ENCODE measurements around the gene KRT82. TPM values are rescaled to one million over a fixed set of nuclear protein-coding genes. Genes with fewer than 3 reads are reported as not detected.
"Not testable (repeated sequence)": the region's sequence is repeated elsewhere in the genome, so short reads cannot be mapped to it uniquely, and the experiment has no call there.

KRT82 gene
- total RNA-seq, 1 donor from 2014 or later = not detected

DNA sequence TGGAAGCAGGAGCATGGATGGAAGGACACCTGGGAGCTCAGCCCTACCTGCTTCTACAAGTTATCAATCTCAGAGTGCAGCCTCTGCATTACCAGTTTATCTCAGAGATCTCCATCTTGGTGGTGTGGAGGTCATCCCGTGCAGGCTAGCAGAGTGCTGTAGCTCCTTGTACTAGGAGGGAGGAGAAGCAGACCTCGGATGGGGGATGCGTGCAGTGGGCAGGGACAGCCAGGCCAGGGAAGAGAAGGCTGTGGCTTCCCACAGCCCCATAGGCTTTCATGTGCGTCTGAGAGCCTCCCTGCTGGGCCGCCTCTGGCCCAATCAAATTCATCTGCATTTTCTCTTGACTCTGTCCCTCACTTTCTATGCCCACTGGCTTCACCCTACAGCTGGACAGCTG is 8.8 kb upstream of the KRT82 start:
- Histone ChIP-seq H3K27me3 (no peaks in the 10 kb centered on the region), H3K27ac (no peak overlapping the region), H3K4me1 (peaks cover 14% of the 10 kb centered on the region), H3K36me3 (no peaks in the 10 kb centered on the region), H3K9me3 (no peaks in the 10 kb centered on the region), H3K4me3 (no peak overlapping the region)
- TF ChIP-seq POLR2AphosphoS5 (IDR thresholded peaks at IDR 0.05; ENCODE audit: insufficient read depth in 1 of 2, low read depth in 1 of 2) (no peak), POLR2A (IDR thresholded peaks at IDR 0.05) (no peak)
- TF ChIP-seq, protein P1, sequence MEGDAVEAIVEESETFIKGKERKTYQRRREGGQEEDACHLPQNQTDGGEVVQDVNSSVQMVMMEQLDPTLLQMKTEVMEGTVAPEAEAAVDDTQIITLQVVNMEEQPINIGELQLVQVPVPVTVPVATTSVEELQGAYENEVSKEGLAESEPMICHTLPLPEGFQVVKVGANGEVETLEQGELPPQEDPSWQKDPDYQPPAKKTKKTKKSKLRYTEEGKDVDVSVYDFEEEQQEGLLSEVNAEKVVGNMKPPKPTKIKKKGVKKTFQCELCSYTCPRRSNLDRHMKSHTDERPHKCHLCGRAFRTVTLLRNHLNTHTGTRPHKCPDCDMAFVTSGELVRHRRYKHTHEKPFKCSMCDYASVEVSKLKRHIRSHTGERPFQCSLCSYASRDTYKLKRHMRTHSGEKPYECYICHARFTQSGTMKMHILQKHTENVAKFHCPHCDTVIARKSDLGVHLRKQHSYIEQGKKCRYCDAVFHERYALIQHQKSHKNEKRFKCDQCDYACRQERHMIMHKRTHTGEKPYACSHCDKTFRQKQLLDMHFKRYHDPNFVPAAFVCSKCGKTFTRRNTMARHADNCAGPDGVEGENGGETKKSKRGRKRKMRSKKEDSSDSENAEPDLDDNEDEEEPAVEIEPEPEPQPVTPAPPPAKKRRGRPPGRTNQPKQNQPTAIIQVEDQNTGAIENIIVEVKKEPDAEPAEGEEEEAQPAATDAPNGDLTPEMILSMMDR (IDR thresholded peaks at IDR 0.05) = no peak
- intact Hi-C loops (cut with DNase I) = no loop called here
- DNase-seq (ENCODE audit: extremely low spot score in 2 of 2) = no peak

DNA sequence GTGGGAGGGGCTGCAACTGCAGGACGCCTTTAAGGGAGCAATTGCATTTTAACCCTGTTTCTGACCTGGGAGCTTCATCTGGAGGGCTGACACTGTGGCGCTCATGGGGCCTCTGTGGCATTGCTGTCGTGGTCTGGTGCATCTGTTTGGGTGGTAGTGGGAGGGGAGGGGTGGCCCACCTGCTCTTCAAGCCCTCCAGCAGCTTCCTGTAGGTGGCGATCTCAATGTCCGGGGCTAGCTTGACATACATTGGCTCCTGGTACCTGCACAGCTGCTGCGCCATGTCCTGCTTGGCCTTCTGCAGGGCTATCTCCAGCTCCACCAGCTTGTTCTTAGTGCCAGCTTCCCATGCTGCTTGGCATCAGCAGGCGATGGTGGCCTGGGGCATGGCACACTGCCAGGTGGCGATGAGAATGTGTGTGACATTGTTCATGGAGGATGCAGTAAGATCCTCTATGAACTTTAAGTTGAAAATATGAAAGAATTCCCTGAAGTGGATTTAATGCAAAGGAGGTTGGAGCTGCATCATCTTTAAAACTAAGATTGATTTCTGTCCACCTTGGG is 7.7 kb upstream of the KRT82 start:
- no peak for TF ChIP-seq POLR2A (IDR thresholded peaks at IDR 0.05)
- no peak for TF ChIP-seq POLR2AphosphoS5 (IDR thresholded peaks at IDR 0.05; ENCODE audit: insufficient read depth in 1 of 2, low read depth in 1 of 2)
- TF ChIP-seq, protein P1 (IDR thresholded peaks at IDR 0.05) = no peak
- no peak for DNase-seq (ENCODE audit: extremely low spot score in 2 of 2)
- Histone ChIP-seq H3K9me3 (no peaks in the 10 kb centered on the region), H3K4me3 (no peak overlapping the region), H3K36me3 (no peaks in the 10 kb centered on the region), H3K4me1 (peaks cover 14% of the 10 kb centered on the region), H3K27ac (no peak overlapping the region), H3K27me3 (no peaks in the 10 kb centered on the region)
- intact Hi-C loops (cut with DNase I) = no loop called here

DNA sequence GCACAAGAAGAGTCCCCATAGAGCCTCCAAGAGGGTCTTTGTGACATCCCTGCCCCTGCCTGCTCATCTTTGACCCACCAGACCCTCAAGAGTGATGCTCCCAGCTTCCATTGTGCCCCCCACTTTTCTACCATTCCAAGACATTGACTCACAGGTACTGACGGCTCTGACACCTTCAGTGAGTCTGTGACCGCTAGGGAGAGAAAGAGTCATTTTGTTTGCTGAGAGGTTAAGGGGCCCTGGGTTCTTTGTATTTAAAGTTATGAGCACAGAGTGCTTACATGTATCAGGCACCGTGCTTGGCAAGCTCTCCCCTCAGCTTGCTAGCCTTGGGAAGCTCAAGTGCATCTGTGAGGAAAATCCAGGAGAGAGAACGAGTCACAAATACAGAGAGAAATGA is 7.1 kb upstream of the KRT82 start:
- no peak for TF ChIP-seq POLR2AphosphoS5 (IDR thresholded peaks at IDR 0.05; ENCODE audit: insufficient read depth in 1 of 2, low read depth in 1 of 2)
- TF ChIP-seq, protein P1 (IDR thresholded peaks at IDR 0.05) = no peak
- TF ChIP-seq POLR2A (IDR thresholded peaks at IDR 0.05) = no peak
- DNase-seq (ENCODE audit: extremely low spot score in 2 of 2) = no peak
- H3K36me3 ChIP-seq = no peaks in the 10 kb centered on the region
- intact Hi-C loops (cut with DNase I) = no loop called here
- peaks cover 14% of the 10 kb centered on the region for H3K4me1 ChIP-seq
- H3K27me3 ChIP-seq = no peaks in the 10 kb centered on the region
- H3K4me3 ChIP-seq = no peak overlapping the region
- no peaks in the 10 kb centered on the region for H3K9me3 ChIP-seq
- no peak overlapping the region for H3K27ac ChIP-seq

DNA sequence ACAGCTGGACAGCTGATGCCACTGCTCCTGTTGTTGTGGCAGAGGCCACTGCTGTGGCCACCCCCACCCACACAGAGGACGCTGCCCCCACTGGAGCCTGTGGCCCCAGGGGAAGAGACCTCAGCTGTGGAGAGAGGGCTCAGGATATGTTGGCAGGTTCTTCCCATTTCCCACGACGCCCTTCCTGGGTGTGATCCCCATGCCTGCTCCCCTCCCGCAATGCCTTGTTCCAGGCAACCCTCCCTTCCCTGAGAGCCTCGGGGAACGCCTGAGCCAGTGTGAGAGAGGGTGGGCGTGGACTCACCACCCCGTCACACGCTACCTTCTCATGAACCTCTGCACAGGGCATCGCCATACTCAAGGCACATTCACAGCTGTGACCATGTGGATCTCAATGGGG is 5.7 kb upstream of the KRT82 start:
- no peak overlapping the region for H3K27ac ChIP-seq
- H3K36me3 ChIP-seq = no peaks in the 10 kb centered on the region
- H3K4me3 ChIP-seq = no peak overlapping the region
- H3K27me3 ChIP-seq = no peaks in the 10 kb centered on the region
- intact Hi-C loops (cut with DNase I) = no loop called here
- DNase-seq (ENCODE audit: extremely low spot score in 2 of 2) = no peak
- no peak for TF ChIP-seq POLR2AphosphoS5 (IDR thresholded peaks at IDR 0.05; ENCODE audit: insufficient read depth in 1 of 2, low read depth in 1 of 2)
- no peak for TF ChIP-seq POLR2A (IDR thresholded peaks at IDR 0.05)
- TF ChIP-seq, protein P1 (IDR thresholded peaks at IDR 0.05) = no peak
- peaks cover 14% of the 10 kb centered on the region for H3K4me1 ChIP-seq
- H3K9me3 ChIP-seq = no peaks in the 10 kb centered on the region

DNA sequence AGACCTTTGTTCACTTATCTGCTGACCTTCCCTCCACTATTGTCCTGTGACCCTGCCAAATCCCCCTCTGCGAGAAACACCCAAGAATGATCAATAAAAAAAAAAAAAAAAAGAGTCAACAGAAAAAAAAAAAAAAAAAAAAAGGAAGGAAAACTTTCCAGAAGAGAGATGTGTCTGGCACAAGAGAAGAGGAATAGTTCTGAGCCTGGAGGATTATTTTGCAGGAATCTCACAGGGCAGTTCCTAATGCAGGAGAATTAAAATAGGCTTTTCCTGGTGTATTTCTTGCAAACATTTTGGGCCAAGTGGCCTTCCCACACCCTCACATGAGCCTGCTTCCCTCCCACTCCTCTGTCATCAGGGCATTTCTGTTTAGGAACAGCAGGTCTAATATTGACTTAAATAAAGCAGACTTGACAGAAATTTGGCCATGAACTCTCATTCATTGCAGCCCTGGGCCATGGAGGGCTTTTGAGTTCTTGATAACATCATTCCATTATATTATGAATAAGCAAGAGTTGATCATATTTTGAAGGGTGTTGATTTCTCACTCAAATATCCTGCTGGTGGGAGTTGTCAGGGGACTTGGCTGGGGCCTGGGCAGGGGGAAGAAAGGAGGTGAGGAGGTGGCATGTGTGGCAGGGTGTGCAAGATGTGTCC is 4.6 kb upstream of the KRT82 start:
- H3K4me3 ChIP-seq; H3K27me3 ChIP-seq; H3K9me3 ChIP-seq; intact Hi-C loops (cut with DNase I); H3K4me1 ChIP-seq; H3K36me3 ChIP-seq; DNase-seq (ENCODE audit: extremely low spot score in 2 of 2); H3K27ac ChIP-seq: not testable (repeated sequence)

All from vagina (tissue), 2 donors.